Stimulated activated CD4-positive, alpha-beta T cell treated with anti-CD3 and anti-CD28 coated beads, TNF-alpha, amount 100 ng/mL, for 4 hours (primary cell): ENCODE results near the gene WDR90.

Source experiments
- DNase-seq, 3 experiments: peaks; one replicate each; pipeline ENCODE4 v3.0.0-alpha.2; 2020; ENCODE audit warnings: low read depth in 3 of 3

The WDR90 gene

DNA sequence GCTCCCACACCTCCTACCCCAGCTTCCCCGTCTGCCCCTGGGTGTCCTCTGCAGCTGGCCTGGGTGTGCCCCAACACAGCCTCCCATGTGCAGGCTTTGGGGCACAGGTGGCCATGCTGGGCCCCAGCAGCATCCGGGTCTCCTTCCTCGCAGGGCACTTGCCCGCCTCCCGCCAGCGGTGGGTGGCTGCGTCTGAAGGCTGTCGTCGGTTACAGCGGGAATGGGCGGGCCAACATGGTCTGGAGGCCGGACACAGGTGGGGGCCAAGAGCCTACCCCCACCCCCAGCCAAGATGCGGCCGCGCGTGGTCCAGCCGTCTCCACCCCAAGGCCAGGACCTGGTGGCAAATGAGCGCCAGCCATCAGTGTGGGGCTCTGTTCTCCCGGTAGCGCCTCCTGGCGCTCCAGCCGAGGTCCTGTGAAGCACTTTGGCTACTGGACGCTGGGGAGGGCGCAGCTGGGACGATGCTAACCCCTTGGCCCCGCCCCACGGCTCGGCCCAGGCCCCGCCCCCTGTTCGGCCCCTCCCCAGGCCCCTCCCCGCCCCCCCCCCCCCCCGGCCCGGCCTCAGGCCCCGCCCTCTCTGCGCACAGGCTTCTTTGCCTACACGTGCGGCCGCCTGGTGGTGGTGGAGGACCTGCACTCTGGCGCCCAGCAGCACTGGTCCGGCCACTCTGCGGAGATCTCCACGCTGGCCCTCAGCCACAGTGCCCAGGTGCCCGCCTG is 11.5 kb downstream of the WDR90 start:
- peak in 2 of 3 experiments; percentile 34 to 40 for DNase-seq

DNA sequence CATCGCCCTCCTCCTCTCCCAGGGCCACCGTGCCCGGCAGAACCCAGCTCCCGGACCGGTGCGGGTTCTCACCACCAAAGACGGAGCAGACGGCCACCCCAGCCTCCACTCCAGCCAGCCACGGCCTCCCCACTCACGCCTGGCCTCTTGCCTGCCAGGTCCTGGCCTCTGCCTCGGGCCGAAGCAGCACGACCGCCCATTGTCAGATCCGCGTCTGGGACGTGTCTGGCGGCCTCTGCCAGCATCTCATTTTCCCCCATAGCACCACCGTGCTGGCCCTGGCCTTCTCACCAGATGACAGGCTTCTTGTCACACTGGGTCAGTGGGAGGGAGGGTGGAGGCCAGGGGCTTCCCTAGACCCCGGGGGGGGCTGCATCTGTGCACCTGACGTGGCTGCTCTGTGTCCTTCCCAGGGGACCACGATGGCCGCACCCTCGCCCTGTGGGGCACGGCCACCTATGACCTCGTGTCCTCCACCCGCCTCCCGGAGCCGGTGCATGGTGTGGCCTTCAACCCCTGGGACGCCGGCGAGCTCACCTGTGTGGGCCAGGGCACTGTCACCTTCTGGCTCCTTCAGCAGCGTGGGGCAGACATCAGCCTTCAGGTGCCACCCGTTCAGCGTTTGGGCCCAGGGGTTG is 12.1 kb downstream of the WDR90 start:
- no peak for DNase-seq

DNA sequence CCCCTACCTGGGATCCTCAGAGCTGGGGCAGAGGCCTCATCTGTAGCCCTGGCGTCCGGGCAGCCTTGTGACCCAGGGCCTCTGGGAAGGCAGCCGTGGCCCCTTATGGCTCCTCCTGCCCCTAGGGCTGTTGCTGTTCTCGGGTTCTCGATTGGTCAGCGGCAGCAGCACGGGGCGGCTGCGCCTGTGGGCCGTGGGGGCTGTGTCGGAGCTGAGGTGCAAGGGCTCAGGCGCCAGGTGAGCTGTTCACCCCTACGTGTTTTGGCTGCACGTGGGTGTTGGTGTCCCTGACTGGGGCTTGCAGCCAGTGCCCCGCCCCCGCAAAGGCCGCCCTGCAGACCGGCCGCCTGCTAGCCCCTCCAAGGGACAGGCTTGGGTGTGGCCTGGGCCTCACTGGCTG is 12.9 kb downstream of the WDR90 start:
- no peak for DNase-seq

DNA sequence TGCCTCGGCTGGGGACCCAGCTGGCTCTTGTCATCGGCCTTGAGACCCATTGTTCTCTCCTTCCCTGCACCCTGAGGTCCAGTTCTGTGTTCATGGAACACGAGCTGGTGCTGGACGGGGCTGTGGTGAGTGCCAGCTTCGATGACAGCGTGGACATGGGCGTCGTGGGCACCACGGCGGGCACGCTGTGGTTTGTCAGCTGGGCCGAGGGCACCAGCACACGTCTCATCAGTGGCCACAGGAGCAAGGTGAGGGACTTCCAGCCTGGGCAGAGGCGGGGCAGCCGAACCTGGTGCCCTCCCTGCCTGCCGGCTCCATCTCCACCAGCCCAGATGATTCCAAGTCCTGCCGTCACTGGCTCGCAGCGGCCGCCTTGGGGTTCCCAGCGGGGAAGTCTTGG is 13.4 kb downstream of the WDR90 start:
- DNase-seq = no peak

DNA sequence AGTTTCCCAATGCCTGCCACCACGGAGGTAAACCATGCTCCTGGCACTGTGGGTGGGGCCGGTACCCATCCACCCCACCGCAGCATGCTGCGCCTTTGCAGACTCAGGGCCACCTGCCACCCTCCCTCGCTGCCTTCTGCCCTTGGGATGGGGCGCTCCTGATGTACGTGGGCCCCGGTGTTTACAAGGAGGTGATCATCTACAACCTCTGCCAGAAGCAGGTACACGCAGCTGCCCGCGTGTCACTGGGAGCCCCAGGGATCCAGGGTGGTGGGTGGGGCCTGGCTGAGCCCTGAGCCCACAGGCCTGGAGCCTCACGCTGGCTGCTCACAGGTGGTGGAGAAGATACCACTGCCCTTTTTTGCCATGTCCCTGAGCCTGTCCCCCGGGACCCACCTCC is 17.4 kb downstream of the WDR90 start:
- no peak for DNase-seq

DNA sequence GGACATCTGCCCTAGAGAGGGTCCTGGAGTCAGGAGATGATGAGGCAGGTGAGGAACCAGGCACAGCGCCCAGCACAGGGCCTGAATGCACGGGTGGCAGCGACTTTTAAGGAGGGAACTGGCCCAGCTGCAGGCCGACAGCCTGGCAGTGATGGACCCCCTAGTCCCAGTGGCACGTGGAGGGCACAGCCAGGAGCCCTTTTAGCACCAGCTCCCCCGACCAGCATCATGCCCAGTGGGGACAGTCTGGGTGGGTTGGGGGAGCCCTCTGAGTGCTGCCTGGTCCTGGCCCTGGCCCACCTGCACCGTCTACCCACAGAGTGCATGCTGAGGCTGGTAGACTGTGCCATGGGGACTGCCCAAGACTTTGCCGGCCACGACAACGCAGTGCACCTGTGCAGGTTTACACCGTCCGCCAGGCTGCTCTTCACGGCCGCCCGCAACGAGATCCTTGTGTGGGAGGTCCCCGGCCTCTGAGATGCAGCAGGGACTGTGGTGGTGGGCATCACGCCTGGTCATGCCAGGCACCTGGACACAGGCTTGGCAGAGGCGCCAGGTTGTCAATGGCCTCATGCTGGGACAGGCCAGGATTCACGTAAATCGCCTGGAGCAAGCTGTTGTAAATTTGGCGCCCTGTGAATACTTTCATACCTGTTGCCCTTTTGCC is 18.1 kb downstream of the WDR90 start:
- DNase-seq = no peak

DNA sequence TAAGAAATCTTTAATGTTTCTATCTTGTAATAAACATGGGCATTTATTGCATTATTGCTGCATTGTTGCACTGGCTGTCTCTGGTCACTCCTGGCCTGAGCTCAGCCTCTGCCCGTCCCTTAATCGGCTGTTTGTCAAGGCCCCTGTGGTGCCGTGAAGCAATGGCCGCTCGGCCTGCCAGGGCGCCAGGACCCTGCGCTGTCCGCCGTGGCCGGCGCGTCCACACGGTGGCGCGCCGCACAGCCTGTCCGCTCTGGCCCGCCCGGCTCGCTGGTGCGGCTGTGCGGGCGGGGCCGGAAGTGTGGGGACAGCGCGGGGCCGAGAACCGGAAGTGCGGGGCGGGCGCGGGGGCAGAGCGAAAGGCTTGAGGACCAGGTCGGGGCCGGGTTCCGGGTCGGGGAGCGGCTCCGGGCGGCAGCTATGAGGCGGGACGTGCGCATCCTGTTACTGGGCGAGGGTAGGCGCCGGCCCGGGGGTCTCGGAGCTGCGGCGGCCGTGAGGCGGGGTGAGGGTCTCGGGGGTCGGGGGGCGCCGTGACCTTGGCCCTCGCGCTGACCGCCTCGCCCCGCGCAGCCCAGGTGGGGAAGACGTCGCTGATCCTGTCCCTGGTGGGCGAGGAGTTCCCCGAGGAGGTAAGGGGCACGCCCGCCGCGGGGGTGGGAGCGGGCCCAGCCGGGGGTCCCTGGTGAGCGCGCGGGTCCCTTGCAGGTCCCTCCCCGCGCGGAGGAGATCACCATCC is 18.8 kb downstream of the WDR90 start, which contains the start of gene RHOT2:
Gene RHOT2 (plus strand): TSS at position 353 of the 739 bp plus-strand sequence. CDS start 68 bp downstream, at position 421.
- DNase-seq = peak; percentile 83 to 91 (median 86)

DNA sequence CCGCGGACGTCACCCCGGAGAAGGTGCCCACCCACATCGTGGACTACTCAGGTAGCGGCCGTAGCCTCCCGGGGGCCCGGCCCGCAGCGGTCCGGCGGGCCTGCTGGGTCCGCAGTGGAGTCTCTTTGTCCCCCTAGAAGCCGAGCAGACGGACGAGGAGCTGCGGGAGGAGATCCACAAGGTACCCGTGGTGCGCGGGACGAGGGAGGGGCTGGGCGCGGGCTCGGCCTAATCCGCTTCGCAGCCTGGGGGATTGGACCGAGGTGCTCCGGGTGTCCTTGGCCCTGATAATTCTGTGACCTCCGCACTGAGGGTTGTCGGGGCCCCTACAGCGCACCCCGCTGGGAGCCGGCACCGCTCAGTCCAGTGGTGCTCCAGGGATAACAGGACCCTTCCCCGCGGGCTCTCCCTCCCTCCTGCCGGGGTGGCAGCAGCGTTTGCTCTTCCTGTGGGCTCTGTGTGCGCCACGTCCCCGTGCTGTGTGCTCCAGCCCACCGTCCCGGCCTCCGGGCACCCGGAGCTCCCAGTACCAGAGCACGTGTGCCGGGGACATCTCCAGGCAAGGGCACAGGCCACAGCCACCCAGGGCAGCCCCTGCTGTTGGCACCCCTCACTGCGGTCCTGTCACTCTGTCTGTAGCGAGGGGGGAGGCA is 19.5 kb downstream of the WDR90 start:
- DNase-seq = no peak

DNA sequence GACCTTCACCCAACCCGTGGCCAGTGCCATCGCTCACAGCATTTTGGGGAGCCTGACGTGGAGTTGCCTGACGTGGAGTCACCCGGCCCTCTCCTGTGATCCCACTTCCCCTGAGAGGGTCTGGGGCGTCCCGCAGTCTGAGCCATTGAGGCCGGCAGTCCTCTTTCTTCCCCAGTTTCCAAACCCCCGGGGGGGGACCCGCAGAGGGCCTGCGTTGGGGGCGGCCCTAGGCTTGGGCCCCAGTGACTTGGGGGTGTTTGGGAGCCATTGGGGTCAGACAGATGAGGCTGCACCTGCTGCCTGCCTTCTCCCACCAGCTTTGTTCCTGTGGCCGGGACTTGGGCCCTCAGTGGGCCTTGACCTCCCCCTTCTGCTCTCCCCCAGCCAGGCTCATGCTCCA is 20.5 kb downstream of the WDR90 start:
- no peak for DNase-seq

DNA sequence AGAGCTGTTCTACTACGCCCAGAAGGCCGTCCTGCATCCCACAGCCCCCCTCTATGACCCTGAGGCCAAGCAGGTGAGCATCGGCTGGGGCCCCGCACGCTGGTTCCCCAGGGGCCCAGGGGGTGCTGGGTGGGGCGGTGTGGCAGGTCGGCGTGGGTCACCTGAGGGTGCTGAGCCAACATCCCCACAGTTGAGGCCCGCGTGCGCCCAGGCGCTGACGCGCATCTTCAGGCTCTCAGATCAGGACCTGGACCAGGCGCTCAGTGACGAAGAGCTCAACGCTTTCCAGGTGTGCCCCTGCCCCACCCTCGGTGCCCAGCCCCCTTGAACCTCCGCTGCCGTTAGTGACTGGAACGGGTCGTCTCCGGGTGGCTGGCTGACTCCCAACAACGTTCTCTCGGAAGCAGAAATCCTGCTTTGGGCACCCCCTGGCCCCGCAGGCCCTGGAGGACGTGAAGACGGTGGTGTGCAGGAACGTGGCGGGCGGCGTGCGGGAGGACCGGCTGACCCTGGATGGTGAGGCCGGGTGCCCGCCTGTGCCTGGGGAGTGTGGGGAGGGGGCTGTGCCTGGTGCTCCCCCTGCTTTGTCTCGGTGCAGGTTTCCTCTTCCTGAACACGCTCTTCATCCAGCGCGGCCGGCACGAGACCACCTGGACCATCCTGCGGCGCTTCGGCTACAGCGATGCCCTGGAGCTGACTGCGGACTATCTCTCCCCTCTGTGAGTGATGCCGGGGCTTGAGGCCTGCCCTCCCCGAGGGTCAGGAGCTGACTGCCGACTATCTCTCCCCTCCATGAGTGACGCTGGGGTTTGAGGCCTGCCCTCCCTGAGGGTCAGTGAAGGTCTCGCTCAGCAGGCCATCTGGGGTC is 21.6 kb downstream of the WDR90 start:
- no peak for DNase-seq

DNA sequence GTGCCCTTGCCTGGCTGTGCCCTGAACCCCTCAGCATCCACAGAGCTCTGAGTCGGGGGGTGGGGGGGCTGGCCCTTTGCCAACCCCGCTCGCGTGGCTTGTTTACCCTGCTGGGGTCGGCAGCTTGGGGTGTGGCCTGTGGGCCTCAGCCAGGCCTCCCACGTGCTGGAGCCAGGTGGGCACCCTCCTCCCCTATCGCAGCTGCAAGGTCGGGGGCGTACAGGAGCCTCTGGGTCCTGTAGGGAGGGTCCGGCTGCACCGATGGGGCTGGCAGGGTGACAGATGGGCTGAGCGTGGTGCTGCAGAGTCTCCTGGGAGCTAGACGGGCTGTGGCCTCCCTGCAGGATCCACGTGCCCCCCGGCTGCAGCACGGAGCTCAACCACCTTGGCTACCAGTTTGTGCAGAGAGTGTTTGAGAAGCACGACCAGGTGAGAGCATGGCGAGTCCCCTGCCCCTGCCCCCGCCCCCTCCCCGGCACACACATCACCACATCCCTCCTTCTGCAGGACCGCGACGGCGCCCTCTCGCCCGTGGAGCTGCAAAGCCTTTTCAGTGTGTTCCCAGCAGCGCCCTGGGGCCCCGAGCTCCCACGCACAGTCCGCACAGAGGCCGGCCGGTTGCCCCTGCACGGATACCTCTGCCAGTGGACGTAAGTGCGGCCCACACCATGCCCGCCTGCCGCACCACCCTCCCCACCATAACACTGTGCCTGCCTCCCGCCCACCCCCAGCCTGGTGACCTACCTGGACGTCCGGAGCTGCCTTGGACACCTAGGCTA is 22.4 kb downstream of the WDR90 start:
- DNase-seq = no peak

DNA sequence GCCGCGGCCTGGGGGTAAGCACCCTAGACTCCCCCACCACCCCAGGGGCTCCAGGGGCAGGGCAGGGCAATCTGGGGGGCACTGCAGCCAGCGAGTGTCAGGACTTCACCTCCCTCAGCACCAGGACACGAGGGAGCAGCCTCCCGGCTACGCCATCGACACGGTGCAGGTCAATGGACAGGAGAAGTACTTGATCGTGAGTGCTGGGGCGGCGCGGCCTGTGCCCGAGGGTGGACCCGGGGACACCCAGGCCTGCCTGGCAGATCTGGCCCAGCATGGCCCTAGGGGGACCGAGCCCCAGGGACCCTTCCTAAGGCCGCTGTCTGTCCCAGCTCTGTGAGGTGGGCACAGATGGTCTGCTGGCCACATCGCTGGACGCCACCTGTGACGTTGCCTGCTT is 23.2 kb downstream of the WDR90 start:
- no peak for DNase-seq

DNA sequence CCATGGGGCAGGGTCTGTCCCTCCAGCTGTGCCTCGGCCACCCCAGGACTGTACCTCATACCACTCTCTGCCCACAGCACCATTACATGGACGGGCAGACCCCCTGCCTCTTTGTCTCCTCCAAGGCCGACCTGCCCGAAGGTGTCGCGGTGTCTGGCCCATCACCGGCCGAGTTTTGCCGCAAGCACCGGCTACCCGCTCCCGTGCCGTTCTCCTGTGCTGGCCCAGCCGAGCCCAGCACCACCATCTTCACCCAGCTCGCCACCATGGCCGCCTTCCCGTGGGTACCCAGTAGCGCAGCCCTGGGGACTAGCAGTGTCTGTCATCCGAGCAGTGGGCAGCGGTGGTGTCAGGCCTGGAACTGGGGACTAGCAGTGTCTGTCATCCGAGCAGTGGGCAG is 23.7 kb downstream of the WDR90 start:
- no peak for DNase-seq

DNA sequence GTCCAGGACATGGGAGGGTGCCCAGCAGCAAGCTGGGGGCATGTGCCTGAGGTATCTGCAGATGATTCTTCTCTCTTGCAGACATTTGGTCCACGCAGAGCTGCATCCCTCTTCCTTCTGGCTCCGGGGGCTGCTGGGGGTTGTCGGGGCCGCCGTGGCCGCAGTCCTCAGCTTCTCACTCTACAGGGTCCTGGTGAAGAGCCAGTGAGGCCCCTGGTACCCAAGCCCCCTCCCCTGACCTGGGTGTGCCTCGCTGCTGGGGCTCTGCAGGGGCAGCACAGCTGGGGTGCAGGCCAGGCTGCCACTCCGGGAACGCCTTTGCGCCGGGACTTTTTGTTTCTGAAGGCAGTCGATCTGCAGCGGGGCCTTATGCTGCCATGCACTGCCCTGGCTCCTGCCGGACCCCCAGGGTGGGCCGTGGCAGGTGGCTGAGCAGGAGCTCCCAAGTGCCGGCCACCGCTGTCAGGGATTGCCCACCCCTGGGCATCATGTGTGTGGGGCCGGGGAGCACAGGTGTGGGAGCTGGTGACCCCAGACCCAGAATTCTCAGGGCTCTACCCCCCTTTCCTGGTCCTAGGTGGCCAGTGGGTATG is 24.3 kb downstream of the WDR90 start:
- DNase-seq = no peak

DNA sequence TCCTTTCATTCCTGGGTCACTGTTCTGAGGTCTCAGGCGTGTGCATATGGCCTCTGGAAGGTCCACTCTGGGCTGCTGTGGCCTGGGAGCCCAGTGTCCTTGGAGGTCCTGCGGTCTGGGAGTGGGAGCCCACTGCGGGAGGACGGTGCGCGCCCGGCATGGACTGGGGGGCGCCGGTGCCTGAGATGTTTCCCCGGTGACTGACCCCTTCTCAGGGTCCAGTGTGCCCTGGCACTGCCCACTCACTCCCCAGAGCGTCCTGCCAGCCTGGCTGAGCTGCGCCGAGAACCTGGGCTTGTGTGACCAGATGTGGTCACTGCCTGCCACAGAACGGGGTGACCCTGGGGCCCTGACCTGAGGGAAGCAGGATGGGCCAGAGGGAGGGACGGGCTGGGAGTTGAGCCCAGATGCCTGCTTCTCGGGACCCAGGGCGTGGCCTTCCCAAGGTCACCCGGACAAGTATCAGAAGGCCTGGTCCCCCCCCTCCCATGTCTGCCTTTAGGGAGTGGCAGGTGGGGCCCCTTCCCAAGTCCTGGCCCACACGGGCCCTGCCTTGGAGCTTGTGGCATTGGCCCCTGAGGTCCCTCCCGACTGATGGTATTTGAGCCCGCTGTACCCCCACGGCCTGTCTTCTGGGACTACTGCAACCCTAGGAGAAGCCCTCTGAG is 25.2 kb downstream of the WDR90 start:
- no peak for DNase-seq

DNA sequence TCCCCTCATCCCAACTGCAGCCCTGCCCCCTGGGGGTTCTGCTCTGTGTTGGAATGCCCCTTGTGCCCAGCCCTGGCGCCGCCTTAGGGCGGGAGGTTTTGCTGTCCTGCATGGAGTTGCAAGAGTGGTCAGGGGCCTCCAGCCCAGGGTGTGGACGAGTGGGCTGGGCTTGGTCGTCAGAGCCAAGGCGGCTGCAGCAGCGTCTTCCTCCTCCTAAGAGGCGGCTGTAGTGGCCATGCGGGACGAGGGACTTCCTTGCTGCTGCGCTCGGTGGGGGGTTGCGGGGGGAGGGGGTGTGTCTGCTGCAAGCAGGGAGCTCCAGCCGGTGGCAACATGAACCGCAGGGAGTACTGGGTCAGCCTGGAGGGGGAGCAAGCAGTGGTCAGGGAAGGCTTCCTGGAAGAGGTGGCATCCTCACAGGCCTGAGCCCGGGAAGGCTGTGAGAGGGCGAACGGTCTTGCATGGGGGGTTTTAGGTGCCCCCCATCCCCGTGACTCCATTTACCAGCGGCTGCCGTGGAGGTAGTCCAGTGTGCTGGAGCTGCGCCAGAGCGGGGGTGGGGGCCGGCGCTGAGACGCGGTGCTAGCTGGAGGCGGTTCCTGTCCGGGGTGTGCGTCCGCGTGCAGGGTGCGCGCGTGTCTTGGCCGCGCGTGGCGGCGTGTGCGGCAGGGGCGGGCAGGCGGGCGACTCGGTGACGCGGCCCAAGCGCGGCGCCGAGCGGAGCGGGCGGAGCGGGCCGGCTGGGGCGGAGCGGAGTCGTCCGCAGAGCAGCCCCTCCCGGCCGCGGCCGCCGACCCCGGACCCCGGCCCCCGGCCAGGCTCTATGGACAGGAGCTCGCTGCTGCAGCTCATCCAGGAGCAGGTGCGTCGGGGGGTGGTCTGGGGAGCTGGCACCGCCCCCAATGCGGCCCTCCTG is 26.1 kb downstream of the WDR90 start, which contains the start of gene RHBDL1:
Gene RHBDL1 (plus strand): TSS at position 704 of the 916 bp plus-strand sequence. CDS start 120 bp downstream, at position 824.
- DNase-seq = no peak

DNA sequence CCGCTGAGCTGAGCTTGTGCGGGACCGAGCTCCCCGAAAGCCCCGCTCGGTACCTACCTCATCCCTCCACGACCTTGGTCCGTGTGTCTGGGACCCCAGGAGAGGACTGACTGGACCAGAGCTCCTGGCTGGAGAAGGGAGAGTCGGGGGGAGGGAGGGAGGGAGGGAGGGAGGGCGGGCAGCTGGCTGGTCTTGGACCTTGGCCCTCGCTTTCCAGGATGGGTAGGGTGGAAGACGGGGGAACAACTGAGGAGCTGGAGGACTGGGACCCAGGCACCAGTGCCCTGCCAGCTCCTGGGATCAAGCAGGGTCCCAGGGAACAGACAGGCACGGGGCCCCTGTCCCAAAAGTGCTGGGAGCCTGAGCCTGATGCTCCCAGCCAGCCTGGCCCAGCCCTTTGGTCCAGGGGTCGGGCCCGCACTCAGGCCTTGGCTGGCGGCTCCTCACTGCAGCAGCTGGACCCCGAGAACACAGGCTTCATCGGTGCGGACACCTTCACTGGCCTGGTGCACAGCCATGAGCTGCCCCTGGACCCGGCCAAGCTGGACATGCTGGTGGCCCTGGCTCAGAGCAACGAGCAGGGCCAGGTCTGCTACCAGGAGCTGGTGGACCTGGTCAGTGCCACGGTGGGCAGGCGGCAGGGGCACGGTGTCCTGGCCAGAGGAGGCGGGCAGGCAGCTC is 26.9 kb downstream of the WDR90 start:
- no peak for DNase-seq
